Testis (tissue), 2 donors: ENCODE results near the gene DIAPH3.

Experiments
- POLR2A ChIP-seq: fragments of 450-650 bp; IDR thresholded peaks from one replicate; pipeline ENCODE4 v1.6.1; 2017; ENCODE audit warnings: antibody characterized with exemption, mild to moderate bottlenecking, moderate library complexity
- TF ChIP-seq, protein P1 (sequence below), 3 experiments: fragments of 450-650 bp in 2 of 3; fragments of 200-600 bp in 1 of 3; sonication (generic) in 1 of 3; IDR thresholded peaks; one replicate each; pipeline ENCODE4 v1.5.1; 2016 to 2019; ENCODE audit warnings: antibody characterized with exemption in 3 of 3, mild to moderate bottlenecking in 2 of 3, moderate library complexity in 1 of 3

DNA sequence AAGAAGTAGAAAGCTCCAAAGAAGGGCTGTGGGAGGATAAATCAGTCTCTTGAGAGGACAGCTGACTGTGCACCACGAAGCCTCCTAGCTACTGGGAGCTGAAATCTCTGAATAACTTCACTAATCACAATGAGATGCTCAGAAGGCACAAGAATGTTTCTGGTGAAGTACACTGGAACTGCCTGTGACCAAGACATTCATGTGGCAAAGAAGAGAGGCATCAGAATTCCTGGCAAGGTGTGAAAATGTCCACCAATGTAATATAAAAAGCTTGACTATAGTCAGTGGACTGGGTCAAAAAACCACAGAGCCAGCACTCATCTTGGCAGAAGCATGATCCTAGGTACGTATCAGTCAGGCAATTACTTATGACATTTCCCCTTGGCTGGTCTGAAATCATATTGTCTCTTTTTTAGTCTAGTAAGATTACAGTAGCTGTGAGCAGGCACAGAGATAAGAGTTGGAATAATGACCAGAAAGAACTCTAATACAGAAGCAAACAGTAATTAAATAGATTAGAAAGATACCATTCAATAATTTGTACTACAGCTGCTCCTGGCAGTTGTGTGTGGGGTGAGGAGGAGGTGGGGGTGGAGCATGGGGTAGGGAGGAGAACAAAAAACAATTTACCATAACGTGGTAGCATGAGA, 434.7 kb downstream of the DIAPH3 start:
- TF ChIP-seq POLR2A: no peak
- TF ChIP-seq, protein P1, sequence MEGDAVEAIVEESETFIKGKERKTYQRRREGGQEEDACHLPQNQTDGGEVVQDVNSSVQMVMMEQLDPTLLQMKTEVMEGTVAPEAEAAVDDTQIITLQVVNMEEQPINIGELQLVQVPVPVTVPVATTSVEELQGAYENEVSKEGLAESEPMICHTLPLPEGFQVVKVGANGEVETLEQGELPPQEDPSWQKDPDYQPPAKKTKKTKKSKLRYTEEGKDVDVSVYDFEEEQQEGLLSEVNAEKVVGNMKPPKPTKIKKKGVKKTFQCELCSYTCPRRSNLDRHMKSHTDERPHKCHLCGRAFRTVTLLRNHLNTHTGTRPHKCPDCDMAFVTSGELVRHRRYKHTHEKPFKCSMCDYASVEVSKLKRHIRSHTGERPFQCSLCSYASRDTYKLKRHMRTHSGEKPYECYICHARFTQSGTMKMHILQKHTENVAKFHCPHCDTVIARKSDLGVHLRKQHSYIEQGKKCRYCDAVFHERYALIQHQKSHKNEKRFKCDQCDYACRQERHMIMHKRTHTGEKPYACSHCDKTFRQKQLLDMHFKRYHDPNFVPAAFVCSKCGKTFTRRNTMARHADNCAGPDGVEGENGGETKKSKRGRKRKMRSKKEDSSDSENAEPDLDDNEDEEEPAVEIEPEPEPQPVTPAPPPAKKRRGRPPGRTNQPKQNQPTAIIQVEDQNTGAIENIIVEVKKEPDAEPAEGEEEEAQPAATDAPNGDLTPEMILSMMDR (IDR thresholded peaks at IDR 0.05): no peak
